Measurements from ENCODE around the gene FBLN5. TPM values are rescaled to one million over a fixed set of nuclear protein-coding genes. Genes with fewer than 3 reads are reported as not detected.
A peak's percentile ranks its signal among the peaks of the same experiment; 100 is the strongest.

Gene FBLN5
- polyA plus RNA-seq, 1 of the 3 experiments (the other 2 are of a cell fraction), result 39.8 TPM

DNA sequence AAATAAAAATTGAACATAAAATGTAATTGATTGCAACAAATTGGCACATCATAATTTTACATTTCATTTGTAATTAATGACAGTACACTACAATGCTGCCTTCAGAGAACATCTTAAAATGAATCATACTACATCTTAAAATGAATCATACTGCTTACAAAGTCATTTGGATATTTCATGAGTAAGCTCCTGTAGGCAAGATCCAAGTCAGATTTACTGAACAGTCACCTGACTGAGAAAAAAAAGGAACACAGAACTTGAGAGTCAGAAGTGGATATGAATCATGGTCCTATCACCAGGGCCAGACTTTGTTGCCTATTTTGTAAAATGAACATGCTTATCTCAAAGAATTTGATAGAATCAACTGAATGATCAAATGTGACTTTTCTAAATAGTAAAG lies 32.7 kb upstream of the FBLN5 start (continued):
- TF ChIP-seq, protein P1, sequence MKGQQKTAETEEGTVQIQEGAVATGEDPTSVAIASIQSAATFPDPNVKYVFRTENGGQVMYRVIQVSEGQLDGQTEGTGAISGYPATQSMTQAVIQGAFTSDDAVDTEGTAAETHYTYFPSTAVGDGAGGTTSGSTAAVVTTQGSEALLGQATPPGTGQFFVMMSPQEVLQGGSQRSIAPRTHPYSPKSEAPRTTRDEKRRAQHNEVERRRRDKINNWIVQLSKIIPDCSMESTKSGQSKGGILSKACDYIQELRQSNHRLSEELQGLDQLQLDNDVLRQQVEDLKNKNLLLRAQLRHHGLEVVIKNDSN (IDR thresholded peaks at IDR 0.05; ENCODE audit: borderline replicate concordance, low read depth), result peak; percentile 75
- TF ChIP-seq SMC3 (IDR thresholded peaks at IDR 0.05; ENCODE audit: low read depth, low read length) (no peak), GABPA (IDR thresholded peaks at IDR 0.05; ENCODE audit: low read depth) (no peak), RXRA (IDR thresholded peaks at IDR 0.05; ENCODE audit: borderline replicate concordance, low read depth) (peak; percentile 42; the same call in 1 of the 2 replicates), RAD21 (IDR thresholded peaks at IDR 0.05; ENCODE audit: low read length) (no peak), NFIC (IDR thresholded peaks at IDR 0.05; ENCODE audit: borderline replicate concordance) (peak; percentile 66; the same call in 1 of the 2 replicates), POLR2AphosphoS5 (IDR thresholded peaks at IDR 0.05; ENCODE audit: low read depth, low read length) (peak; percentile 68; the same call in 1 of the 2 replicates), TCF12 (IDR thresholded peaks at IDR 0.05) (peak; percentile 88)

DNA sequence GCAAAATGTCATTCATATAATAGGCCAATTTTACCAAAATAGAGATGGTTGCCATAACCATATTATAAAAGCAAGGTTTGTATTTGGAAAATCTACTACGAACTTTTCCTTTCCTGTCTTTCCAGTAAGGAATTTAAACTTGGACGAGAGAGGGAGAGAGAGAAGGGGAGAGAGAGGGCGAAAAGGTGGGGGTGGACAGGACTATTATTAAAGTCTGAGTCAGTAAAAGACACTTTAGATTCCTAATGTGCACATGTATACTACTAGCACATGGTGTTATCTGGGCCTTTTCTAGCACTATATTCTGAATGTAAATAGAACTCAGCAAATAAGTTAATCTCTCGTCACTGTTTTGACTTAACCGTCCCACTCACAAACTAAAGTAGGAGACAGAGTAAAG lies 30.4 kb upstream of the FBLN5 start:
- Histone ChIP-seq H3K9me3 (no peaks in the 10 kb centered on the region), H3K27ac (ENCODE audit: low read depth in 2 of 2, low read length in 1 of 2) (no peak overlapping the region; a peak in 1 of 4 replicates), H3K79me2 (ENCODE audit: insufficient read depth) (peaks cover 31% of the 10 kb centered on the region; the same call in 1 of the 2 replicates), H3K27me3 (ENCODE audit: insufficient read depth) (no peaks in the 10 kb centered on the region), H3K9ac (no peak overlapping the region), H3K4me2 (no peak overlapping the region), H3K4me1 (ENCODE audit: control insufficient read depth in 1 of 2, insufficient read depth in 2 of 2, low read depth in 1 of 2, low read length in 1 of 2) (peaks cover 0 to 5% of the 10 kb centered on the region in 2 experiments; a peak in 2 of 4 replicates), H3K36me3 (replicated peaks in 1 of 2; ENCODE audit: control insufficient read depth in 1 of 2, insufficient read depth in 2 of 2, low read length in 1 of 2) (peaks cover 20 to 59% of the 10 kb centered on the region in 2 experiments), H4K20me1 (ENCODE audit: insufficient read depth) (no peaks in the 10 kb centered on the region), H3F3A (replicated peaks; ENCODE audit: insufficient read depth) (peaks cover 8% of the 10 kb centered on the region), H3K4me3 (ENCODE audit: low read depth in 2 of 2, low read length in 1 of 2) (no peak overlapping the region), H2AFZ (ENCODE audit: low read depth) (no peak overlapping the region), H3K9me2 (no peaks in the 10 kb centered on the region)
- no peak for TF ChIP-seq CHD2 (IDR thresholded peaks at IDR 0.05; ENCODE audit: low read length, partially characterized antibody)
- TF ChIP-seq GATA2 (CRISPR knock-in tag; IDR thresholded peaks at IDR 0.05), result no peak
- no peak for TF ChIP-seq RXRA (IDR thresholded peaks at IDR 0.05; ENCODE audit: borderline replicate concordance, low read depth)
- TF ChIP-seq FOSL2 (IDR thresholded peaks at IDR 0.05; ENCODE audit: borderline replicate concordance, low read depth), result no peak
- TF ChIP-seq TCF12 (IDR thresholded peaks at IDR 0.05), result no peak
- TF ChIP-seq NRF1 (IDR thresholded peaks at IDR 0.05; ENCODE audit: low read depth, low read length), result no peak
- DNase-seq, result no peak
- WGBS (ENCODE audit: low lambda C conversion rate), result 89% methylated on average over 5 of the region's 5 CpGs
- ChIA-PET POLR2A (no interaction called here), CTCF (no interaction called here)

DNA sequence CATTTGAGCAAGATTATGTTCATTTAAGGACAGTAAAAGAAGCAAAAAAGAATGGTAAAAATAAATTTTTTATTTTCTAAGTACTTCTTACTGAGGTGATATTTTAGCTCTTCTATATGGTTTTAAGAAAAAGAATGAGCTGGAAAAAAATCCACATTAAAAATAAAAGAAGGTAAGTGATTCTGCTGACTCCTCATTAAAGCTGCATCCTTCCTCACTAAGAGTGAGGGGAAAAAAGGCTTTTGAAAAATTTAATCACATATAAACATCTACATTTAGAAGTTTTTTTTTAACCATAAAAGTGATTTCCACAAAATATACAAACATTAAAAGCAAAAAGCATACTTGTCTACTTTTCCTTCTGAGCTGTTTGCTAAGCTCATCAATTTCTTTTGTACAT lies 28.3 kb upstream of the FBLN5 start:
- H2AFZ ChIP-seq (ENCODE audit: low read depth), result no peak overlapping the region
- POLR2A ChIA-PET, result no interaction called here
- no peaks in the 10 kb centered on the region for H3K9me2 ChIP-seq
- H3K9ac ChIP-seq, result no peak overlapping the region
- no peaks in the 10 kb centered on the region for H3K27me3 ChIP-seq (ENCODE audit: insufficient read depth)
- no peaks in the 10 kb centered on the region for H3K9me3 ChIP-seq
- TF ChIP-seq GABPA (IDR thresholded peaks at IDR 0.05; ENCODE audit: low read depth) (no peak), RCOR1 (IDR thresholded peaks at IDR 0.05; ENCODE audit: low read length) (no peak), RFX5 (IDR thresholded peaks at IDR 0.05; ENCODE audit: low read length) (no peak), FOSL2 (IDR thresholded peaks at IDR 0.05; ENCODE audit: borderline replicate concordance, low read depth) (no peak)
- TF ChIP-seq, protein P2, sequence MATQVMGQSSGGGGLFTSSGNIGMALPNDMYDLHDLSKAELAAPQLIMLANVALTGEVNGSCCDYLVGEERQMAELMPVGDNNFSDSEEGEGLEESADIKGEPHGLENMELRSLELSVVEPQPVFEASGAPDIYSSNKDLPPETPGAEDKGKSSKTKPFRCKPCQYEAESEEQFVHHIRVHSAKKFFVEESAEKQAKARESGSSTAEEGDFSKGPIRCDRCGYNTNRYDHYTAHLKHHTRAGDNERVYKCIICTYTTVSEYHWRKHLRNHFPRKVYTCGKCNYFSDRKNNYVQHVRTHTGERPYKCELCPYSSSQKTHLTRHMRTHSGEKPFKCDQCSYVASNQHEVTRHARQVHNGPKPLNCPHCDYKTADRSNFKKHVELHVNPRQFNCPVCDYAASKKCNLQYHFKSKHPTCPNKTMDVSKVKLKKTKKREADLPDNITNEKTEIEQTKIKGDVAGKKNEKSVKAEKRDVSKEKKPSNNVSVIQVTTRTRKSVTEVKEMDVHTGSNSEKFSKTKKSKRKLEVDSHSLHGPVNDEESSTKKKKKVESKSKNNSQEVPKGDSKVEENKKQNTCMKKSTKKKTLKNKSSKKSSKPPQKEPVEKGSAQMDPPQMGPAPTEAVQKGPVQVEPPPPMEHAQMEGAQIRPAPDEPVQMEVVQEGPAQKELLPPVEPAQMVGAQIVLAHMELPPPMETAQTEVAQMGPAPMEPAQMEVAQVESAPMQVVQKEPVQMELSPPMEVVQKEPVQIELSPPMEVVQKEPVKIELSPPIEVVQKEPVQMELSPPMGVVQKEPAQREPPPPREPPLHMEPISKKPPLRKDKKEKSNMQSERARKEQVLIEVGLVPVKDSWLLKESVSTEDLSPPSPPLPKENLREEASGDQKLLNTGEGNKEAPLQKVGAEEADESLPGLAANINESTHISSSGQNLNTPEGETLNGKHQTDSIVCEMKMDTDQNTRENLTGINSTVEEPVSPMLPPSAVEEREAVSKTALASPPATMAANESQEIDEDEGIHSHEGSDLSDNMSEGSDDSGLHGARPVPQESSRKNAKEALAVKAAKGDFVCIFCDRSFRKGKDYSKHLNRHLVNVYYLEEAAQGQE (IDR thresholded peaks at IDR 0.05; ENCODE audit: low read depth, low read length), result no peak
- H3F3A ChIP-seq (replicated peaks; ENCODE audit: insufficient read depth), result peaks cover 9% of the 10 kb centered on the region
- no peaks in the 10 kb centered on the region for H4K20me1 ChIP-seq (ENCODE audit: insufficient read depth)
- CTCF ChIA-PET, result interaction anchor here (0.7 to 1.0 kb wide), 4 partner anchors 14 to 148 kb away, joined by 3 to 4 read pairs (median 4); no protein-coding TSS in a partner anchor
- peaks cover 37 to 64% of the 10 kb centered on the region in 2 experiments for H3K36me3 ChIP-seq (replicated peaks in 1 of 2; ENCODE audit: control insufficient read depth in 1 of 2, insufficient read depth in 2 of 2, low read length in 1 of 2)
- H3K4me1 ChIP-seq (ENCODE audit: control insufficient read depth in 1 of 2, insufficient read depth in 2 of 2, low read depth in 1 of 2, low read length in 1 of 2), result peaks cover 0 to 5% of the 10 kb centered on the region in 2 experiments; a peak in 1 of 4 replicates
- H3K79me2 ChIP-seq (ENCODE audit: insufficient read depth), result peaks cover 12% of the 10 kb centered on the region; the same call in 1 of the 2 replicates
- no peak overlapping the region for H3K27ac ChIP-seq (ENCODE audit: low read depth in 2 of 2, low read length in 1 of 2)
- H3K4me3 ChIP-seq (ENCODE audit: low read depth in 2 of 2, low read length in 1 of 2), result no peak overlapping the region
- no peak for DNase-seq
- H3K4me2 ChIP-seq, result no peak overlapping the region
